ENCODE data around the gene ODC1. TPM values are rescaled to one million over a fixed set of nuclear protein-coding genes. Genes with fewer than 3 reads are reported as not detected.
A peak's percentile ranks its signal among the peaks of the same experiment; 100 is the strongest.
"Not testable (repeated sequence)": the region's sequence is repeated elsewhere in the genome, so short reads cannot be mapped to it uniquely, and the experiment has no call there.

ODC1 gene
- total RNA-seq, 1 donor: 129 TPM

- TF ChIP-seq CTCF (IDR thresholded peaks at IDR 0.05; ENCODE audit: insufficient read depth, low read length): no peak
- DNase-seq (ENCODE audit: low read depth): peak; percentile 80
- peak overlapping the region; percentile 82 for H3K4me3 ChIP-seq (ENCODE audit: low read depth, low read length)
Measured at GRCh38 chr2:10448576-10449485, 704 bp upstream of the ODC1 start.

- H3K4me3 ChIP-seq (ENCODE audit: low read depth, low read length): peak overlapping the region; percentile 73
- DNase-seq (ENCODE audit: low read depth): peak; percentile 44
- TF ChIP-seq CTCF (IDR thresholded peaks at IDR 0.05; ENCODE audit: insufficient read depth, low read length): no peak
Measured at GRCh38 chr2:10447300-10447894, 730 bp downstream of the ODC1 start.

GRCh38 chr2:10446631-10447030 lies 1.5 kb downstream of the ODC1 start:
- TF ChIP-seq CTCF (IDR thresholded peaks at IDR 0.05; ENCODE audit: insufficient read depth, low read length): no peak
- peak overlapping the region; percentile 73 for H3K4me3 ChIP-seq (ENCODE audit: low read depth, low read length)
- no peak for DNase-seq (ENCODE audit: low read depth)

- no peak overlapping the region for H3K4me3 ChIP-seq (ENCODE audit: low read depth, low read length)
- TF ChIP-seq CTCF (IDR thresholded peaks at IDR 0.05; ENCODE audit: insufficient read depth, low read length): no peak
- DNase-seq (ENCODE audit: low read depth): no peak
Measured at GRCh38 chr2:10444463-10444862, 3.7 kb downstream of the ODC1 start.

GRCh38 chr2:10442469-10443126 lies 5.5 kb downstream of the ODC1 start:
- H3K4me3 ChIP-seq (ENCODE audit: low read depth, low read length); DNase-seq (ENCODE audit: low read depth): not testable (repeated sequence)

- no peak overlapping the region for H3K4me3 ChIP-seq (ENCODE audit: low read depth, low read length)
- no peak for DNase-seq (ENCODE audit: low read depth)
- TF ChIP-seq CTCF (IDR thresholded peaks at IDR 0.05; ENCODE audit: insufficient read depth, low read length): no peak
Measured at GRCh38 chr2:10441948-10442347, 6.2 kb downstream of the ODC1 start.

GRCh38 chr2:10440736-10441135 lies 7.4 kb downstream of the ODC1 start:
- DNase-seq (ENCODE audit: low read depth): no peak
- TF ChIP-seq CTCF (IDR thresholded peaks at IDR 0.05; ENCODE audit: insufficient read depth, low read length): no peak
- H3K4me3 ChIP-seq (ENCODE audit: low read depth, low read length): no peak overlapping the region

All from fibroblast of the aortic adventitia (primary cell).